HPDE6-E6E7 (cell line): ENCODE measurements around the gene CCP110.

ENCODE experiments used
- DNase-seq: peaks from one replicate; pipeline ENCODE4 v3.0.0; 2011; ENCODE audit warnings: missing footprints; ENCODE audit errors: extremely low spot score

CCP110 gene

DNA sequence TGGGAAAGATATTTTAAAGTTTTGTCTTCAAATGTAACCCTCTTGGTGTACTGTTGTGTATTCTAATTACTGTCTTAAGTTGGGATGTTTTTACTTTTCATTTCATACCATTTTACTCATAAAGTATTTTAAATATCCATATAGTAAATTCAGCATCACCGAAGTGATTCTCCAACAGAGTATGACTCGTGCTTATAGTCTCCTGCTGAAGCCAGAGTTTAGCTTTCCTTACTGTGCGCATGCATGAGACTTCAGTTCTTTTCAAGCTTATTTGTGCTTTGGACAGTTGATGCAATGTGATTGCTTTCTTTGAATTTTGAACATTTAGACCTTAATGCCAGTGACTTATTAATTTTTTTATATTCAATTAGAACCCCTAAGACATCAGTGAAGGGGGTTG is 24.4 kb downstream of the CCP110 start:
- no peak for DNase-seq

GRCh38 chr16:19549673-19550072 is 25.9 kb downstream of the CCP110 start:
- no peak for DNase-seq

- DNase-seq: peak; percentile 97
Observed at GRCh38 chr16:19555186-19555937, 31.6 kb downstream of the CCP110 start, which contains the start of gene VPS35L. Gene VPS35L, plus strand, starts transcription at chr16:19555703. Its CDS starts 27 bp downstream, at chr16:19555730.

DNA sequence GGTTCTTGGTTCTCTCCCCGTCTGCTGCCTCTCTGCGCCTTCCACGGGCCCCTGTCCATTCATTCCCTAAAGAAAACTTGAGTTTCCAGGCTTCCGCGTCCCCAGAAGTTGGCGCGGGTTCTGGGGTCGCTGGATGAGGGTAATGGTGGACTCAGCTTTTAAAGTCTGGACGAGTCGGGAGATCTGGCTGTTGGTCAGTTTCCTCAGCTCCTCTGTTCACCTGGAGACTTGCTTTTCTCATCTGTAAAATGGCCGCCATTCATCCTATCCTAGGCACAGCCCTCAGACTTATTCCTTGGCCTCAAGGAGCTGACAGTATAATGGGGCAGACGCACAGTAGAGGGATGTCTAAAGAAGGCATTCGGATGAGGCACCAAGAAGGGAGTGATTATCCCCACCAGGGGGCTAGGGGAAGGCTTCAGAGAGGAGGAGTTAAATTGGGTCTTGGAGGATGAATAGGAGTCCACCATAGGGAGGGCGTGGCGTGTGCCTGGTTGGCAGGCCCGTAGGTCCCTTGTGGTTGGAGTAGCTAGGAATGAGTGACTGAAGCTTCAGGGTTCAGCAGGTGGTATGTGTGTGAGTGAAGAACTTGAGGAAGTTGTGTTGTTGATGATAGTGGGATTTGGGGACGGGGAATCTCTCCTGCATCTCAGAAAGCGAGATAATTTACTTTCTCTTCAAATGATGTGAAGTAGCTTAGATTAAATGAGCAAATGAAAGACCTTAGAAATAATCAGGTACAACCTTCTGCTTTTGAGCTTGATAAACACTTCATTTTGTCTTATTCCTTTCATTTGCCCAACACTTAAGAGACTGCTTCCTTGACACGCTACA is 32.4 kb downstream of the CCP110 start:
- no peak for DNase-seq

GRCh38 chr16:19559242-19559910 is 35.6 kb downstream of the CCP110 start:
- no peak for DNase-seq

GRCh38 chr16:19560078-19560477 is 36.3 kb downstream of the CCP110 start:
- DNase-seq: no peak

GRCh38 chr16:19563377-19563776 is 39.6 kb downstream of the CCP110 start:
- DNase-seq: no peak

DNA sequence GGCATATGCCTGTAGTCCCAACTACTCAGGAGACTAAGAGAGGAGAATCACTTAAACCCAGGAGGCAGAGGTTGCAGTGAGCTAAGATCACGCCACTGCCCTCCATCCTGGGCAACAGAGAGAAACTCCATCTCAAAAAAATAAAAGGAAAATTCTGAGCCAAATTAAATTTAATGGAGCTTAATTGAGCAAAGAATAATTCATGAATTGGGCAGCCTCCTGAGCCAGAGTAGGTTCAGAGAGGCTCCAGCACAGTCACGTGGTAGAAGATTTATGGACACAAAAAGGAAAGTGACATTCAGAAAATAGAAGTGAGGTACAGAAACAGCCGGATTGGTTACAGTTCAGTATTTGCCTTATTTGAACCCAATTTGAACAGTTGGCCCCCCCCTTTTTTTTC is 42.6 kb downstream of the CCP110 start:
- no peak for DNase-seq

GRCh38 chr16:19567560-19567959 is 43.8 kb downstream of the CCP110 start:
- no peak for DNase-seq

DNA sequence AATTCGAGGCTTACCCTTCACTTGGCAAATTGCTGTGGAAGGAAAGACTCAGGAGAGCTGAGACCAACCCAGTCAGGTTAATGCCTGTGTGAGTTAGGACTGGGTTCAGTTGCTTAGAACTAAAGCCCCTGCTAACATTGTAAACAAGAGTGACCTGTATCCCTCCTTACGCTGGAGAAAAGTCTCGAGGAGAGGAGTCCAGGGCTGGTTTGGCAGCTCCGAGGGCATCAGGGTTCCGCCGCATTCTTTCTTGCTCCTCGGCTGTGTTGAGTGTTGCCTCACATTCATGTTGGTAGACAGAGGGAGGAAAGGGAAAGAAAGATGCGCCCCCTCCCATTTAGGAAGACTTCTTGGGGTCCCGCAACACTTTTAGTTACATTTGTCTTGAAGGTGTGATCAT is 50.3 kb downstream of the CCP110 start:
- no peak for DNase-seq

DNA sequence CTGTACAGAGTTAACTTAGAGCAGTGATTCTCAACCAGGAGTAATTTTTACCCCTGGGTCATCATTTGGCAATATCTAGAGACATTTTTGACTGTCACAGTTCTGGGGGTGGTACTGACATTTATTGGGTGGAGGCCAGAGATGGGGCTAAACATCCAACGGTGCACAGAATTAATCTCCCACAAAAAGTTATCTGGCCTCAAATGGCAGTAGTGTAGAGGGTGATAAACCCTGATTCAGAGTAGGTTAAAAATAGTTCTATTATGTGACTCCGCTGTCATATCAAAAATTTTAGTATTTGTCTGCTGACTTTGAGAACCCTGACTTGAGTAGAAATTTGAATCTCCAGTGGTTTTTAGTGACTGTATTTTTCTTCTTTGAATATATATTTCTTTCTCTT is 50.9 kb downstream of the CCP110 start:
- DNase-seq: no peak

DNA sequence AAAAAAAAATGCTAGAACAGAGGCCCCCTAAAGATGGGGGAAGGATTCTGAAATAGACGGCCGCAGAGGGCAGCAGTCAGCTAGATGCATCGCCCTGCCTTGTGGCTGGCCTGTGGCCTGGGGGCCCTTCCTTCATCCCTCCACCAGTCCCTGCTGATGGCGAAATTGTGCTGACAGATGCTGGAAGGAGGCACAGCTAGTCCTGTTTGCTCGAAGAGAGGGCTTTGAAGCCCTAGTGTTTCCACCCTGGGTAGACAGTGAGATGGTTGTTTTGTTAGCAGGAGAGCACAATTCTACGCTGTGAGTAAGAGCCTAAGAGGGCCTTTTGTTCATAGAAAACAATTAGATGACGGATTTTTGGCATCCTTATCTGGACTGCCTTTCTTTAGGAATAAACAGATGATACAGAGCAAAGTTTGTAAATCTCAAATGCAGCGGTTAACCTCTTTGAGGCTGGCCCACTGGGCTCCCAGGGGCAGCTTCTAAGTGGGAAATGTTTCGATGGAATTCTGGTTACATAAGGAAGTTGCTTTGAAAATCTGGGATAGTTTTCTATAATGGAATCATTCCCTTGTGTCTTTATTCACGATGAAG is 54.7 kb downstream of the CCP110 start:
- DNase-seq: no peak

DNA sequence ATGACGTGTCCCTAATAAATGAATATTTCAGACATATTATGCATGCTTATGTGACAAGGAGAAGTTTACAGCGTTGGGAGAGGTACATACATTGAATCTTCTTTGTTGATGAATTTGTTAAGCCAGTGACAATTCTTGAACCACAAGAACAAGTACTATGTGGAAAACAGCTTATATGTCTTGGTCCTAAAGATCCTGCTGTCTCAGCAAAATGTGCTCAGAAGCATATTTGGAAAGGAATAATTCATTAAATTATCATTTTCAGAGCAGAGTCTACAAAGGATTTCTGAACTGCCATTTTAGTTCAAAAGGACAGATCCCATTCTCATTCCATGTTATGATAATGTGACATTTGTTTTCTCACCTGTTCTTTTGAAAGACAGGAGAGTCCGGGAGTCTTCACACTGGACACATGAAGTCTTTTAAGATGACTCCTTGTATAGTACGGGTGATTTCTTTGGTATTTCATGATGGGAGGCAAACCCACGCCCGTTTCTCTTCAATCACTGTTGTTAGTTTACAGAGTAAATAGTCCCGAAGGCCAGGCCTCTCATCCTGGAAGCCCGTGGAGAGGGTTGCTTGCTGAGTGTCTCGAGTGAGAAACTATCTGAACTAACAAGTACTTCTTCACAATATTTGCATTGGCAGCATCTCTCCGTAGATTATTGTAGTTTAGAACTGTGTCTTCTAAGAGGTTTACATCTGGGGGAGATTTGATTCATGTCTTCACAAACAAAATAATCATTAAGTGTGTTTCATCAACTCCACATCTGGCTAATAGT is 58.5 kb downstream of the CCP110 start:
- no peak for DNase-seq

- peak; percentile 26 for DNase-seq
Observed at GRCh38 chr16:19583665-19584300, 60.0 kb downstream of the CCP110 start.

DNA sequence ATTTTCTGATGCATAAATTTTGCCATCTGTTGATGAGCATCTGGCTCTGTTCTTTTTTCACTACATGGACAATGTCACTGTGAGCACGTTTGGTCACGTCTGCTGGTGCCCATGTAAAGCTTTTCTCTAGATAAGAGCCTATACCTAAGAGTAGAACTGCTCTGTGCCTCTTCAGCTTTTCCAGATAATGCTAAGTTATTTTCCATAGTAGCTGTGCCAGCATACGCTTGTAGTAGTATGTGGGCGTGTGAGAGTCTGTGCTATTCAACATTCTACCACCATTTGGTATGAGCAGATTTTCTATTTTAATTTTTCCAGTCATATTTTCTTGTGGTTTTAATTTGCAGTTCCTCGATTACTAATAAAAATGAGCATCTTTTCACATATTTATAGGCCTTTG is 64.9 kb downstream of the CCP110 start:
- no peak for DNase-seq

DNA sequence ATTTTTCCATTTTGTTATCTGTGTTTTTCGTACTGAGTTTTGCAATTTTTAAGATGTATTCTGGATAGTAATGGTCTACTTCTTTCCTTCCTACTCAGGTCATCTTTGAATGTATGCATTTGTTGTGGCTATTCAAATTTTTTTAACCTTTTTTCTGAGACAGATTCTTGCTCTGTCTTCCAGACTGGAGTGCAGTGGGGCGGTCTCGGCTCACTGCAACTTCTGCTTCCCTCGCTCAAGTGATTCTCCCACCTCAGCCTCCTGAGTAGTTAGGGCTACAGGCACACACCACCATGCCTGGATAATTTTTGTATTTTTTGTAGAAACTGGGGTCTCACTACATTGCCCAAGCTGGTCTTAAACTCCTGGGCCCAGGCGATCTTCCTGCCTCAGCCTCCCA is 65.4 kb downstream of the CCP110 start:
- no peak for DNase-seq

GRCh38 chr16:19589771-19590302 is 66.1 kb downstream of the CCP110 start:
- no peak for DNase-seq

GRCh38 chr16:19595043-19595767 is 71.5 kb downstream of the CCP110 start:
- peak; percentile 91 for DNase-seq

DNA sequence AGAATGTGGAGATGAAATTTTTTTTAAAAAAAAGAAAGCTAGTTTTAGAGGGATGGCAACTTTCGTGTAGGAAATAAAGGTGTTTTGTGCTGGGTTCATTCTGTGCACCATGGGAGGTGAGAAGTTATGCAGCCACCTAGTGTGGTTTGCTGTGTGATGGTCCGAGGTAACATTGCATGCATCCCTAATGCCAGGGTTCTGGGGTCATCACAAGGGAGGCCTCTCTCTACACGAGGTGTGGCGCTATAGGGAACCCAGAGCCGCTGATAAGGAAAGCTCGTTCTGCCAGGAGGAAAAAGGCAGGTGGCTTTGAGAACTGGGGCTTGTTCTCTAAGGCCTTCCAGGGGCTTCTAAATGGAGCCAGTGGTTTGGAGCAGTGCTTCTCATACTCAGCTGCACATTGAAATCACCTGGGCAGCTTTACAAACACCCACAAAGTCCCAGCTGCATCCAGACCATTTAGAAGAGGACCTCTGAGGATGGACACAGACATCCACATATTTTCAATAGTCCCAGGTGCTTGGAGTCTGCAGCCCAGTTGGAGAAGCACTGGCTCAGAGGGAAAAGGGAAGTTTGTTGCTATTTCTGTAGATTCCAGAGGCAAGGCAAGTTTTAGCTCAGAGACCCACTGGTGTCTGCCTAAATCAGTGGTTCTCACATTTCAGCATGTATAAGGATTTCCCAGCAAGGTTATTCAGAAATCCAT is 75.2 kb downstream of the CCP110 start:
- DNase-seq: no peak
